Hepatocyte (in vitro differentiated cells): ENCODE results near the gene PGPEP1.

Experiments
- CTCF ChIP-seq: fragments of 200-600 bp; sonication (generic); IDR thresholded peaks from 2 replicates; pipeline ENCODE4 v1.5.1; 2016; ENCODE audit warnings: antibody characterized with exemption, mild to moderate bottlenecking; ENCODE audit not compliant: poor library complexity
- EZH2 ChIP-seq: fragments of 200-600 bp; sonication (generic); IDR thresholded peaks from 2 replicates; pipeline ENCODE4 v1.6.1; 2016; ENCODE audit warnings: antibody characterized with exemption, mild to moderate bottlenecking, borderline replicate concordance
- EZH2phosphoT487 ChIP-seq: fragments of 200-600 bp; sonication (generic); IDR thresholded peaks from one replicate; pipeline ENCODE4 v1.6.1; 2018; ENCODE audit warnings: antibody characterized with exemption, mild to moderate bottlenecking, low read depth, moderate library complexity; ENCODE audit not compliant: unreplicated experiment, severe bottlenecking

GRCh38 chr19:18348171-18348570 is 7.8 kb downstream of the PGPEP1 start:
- TF ChIP-seq CTCF = no peak
- TF ChIP-seq EZH2phosphoT487 = no peak
- no peak for TF ChIP-seq EZH2
